Umbilical cord (tissue), 2 donors: ENCODE results near the gene ZNF774. TPM values are rescaled to one million over a fixed set of nuclear protein-coding genes. Genes with fewer than 3 reads are reported as not detected.
"Not testable (repeated sequence)": the region's sequence is repeated elsewhere in the genome, so short reads cannot be mapped to it uniquely, and the experiment has no call there.

Experiments used
- DNase-seq: peaks from one replicate; pipeline ENCODE4 v3.0.0-alpha.2; 2015; ENCODE audit warnings: low spot score
- total RNA-seq: library from RNA; depleted of rRNA; stranded (reverse); fragments of >200 nt; gene quantifications from one replicate; pipeline ENCODE4 v1.2.3, GENCODE V29; 2014; ENCODE audit warnings: low replicate concordance; ENCODE audit not compliant: insufficient read depth

Gene ZNF774
- total RNA-seq, 1 donor from 2014 or later: 8.2 TPM

DNA sequence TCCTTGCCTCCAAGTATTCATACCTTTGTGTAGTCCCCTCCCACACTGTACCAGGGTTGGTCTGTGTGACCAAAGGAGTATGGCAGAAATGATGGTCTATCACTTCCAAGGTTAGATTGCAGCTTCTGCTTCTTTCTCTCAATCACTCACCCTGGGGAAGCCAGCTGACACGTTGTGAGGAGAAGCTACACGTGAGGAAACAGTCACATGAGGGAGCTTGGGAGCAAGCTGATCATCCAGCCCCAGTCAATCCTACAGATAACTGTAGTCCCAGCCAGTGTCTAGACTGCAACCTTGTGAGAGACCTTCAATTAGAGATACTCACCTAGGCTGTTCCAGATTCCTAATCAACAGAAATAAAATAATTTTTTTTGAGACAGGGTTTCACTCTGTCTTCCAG is 6.2 kb upstream of the ZNF774 start:
- no peak for DNase-seq

DNA sequence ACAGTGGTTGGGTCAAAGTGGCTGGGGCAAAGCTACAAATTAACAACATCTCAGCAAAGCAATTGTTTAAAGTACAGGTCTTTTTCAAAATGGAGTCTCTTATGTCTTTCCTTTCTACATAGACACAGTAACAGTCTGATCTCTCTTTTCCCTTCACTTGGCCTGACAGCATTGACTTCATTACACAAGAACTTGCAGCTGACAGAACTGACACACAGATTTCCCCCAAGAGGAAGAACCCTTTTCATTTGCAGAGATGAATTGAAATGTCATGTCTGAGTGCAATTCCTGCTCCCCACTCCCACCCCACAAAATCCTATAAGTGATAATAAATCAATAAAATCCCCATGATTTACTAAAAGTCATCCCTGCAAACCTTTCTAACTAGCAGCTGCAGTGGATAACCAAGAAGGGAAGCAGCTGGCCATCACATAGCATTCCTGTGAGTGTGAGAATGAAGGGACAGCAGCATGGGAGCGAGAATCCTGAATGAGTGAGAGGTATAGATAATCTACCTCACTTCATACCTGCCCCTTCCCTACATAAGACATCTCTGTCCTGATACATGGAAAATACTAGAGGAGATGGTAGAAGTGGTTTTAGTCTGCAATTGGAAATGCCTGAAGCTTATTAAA is 4.5 kb upstream of the ZNF774 start:
- not testable (repeated sequence) for DNase-seq

DNA sequence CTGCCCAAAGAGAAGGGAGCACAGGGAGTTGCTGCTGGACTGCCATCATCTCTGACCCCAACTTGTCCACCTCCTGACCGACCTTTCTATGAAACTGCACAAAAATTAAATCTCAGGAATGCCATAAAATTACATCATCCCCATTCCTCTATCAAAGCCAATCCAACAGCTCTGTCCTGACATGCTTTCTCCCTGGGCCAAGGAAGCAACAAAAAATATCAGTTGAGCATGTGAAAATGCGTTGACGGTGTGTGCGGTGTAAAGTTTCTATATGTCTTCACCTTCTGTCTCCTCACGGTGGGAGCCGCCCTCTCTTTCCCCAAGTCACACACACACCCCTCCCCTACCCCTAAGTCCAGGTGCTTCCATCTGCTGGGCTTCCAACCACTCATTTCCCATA is 3.6 kb upstream of the ZNF774 start:
- DNase-seq: no peak

DNA sequence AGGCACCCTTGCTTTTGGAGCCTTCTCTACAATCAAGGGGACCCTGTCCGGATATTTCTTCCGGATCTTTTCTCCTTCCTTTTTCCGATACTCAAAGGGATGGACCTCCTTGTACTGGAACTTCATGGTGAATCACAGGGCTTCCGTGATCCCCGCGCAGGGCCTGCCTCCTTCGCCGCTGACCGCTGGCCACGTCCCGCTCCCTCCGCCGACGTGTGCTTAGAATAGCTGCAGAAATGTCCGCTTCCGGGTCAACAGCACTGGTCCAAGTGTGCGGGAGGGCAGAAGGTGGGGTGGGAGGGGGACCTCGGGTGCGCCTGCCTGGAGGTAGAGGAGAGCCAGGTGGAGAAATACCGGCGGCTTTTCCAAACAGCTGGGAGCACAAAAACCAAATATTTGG is 3.0 kb upstream of the ZNF774 start:
- no peak for DNase-seq

DNA sequence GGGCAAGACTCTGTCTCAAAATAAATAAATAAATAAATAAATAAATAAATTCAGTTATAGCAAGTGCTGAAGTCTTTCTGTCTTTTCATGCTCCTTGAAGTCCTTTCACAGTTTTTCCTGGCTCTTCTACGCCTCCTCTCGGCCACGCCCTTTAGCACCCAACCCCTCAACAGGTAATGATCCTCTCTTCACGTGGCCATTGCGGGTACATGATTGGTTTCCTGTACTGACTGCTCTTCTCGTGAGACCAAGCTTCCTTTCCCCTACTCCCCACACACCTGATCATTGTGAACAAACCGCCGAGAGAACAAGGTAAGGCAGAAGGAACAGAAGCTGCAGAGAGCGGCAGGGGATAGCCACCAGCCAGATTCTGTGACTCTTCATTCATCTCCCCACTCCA is 2.3 kb upstream of the ZNF774 start:
- DNase-seq: no peak

DNA sequence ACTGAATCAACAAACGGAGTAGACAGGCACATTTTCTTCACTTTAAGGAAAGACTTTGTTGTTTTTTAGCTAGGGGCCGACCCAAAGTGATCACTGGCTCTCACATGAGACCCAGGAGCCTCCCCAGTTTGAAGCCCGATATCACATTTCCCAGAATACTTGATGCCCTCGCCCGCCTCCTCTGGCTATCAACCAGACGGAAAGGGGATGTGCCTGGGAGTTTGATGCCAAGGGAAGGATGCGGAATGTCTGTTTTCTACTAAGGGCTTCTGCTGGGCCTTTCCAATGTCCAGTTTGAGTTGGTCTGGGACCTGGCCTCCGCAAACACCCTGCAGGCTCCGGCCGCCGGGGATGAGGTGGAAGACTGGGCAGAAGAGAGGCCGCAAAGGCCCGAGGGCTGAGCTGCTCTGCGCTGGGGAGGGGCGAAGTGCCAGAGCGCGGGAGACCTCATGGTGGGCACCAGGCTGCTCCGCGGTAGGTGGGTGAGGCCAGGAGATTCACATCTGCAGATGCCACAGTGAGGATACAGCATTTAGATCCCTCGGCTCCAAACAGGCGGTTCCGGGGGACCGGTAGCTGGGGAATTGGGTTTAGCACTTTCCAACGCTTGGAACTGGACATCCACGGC is 491 bp upstream of the ZNF774 start:
- no peak for DNase-seq

DNA sequence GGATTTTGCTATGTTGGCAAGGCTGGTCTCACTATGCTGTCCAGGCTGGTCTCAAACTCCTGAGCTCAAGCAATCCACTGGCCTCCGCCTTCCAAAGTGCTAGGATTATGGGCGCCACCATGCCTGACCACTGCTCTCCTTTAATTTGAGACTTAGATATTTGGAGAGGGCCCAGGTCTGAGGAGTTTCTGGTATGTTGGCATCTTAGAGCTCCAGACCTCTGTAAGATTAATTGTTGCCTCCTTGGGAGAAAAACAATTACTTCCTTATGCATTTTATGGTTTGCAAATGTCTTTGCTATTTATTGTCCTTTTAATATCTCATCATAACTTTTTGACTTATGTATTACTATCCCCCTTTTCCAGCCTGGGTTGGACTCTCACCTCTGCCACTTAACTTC is 2.9 kb downstream of the ZNF774 start:
- DNase-seq: no peak

DNA sequence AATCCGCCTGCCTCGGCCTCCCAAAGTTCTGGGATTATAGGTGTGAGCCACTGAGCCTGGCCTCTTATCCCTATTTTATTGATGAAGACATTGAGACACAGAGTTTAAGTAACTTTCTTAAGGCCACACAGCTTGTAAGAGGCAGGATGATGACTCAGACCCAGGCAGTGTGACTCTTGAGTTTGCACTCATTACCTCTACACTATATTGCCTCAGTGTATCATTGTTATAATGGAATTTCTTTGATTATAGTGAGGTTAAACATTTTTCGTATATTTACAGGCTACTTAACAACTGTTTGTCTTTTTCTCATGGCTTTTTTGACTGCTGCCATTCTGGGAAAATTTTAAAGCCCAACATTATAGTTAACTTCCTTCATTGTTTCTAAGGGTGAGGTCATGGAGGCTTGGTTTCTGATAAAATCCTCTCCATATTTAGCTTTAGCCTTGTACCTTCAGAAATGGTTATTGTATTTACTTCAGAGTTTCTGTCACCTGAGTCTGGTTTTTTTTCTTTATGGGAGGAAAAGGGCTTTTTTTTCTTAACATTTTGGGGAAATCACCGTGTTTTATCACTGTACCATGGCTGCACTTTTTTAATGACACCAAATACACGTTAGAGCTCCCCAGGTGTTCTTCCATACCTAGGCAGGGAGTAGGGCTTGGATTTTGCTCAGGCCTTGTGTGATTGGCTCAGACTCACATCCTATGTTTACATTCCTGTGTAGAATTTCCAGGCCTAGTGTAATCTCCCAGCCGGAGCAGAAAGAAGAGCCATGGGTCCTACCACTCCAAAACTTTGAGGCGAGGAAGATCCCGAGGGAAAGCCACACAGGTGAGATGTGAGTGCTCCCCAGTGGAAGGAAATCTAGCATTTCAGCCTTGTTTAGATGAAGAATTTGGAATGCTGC is 6.3 kb downstream of the ZNF774 start:
- DNase-seq: no peak

DNA sequence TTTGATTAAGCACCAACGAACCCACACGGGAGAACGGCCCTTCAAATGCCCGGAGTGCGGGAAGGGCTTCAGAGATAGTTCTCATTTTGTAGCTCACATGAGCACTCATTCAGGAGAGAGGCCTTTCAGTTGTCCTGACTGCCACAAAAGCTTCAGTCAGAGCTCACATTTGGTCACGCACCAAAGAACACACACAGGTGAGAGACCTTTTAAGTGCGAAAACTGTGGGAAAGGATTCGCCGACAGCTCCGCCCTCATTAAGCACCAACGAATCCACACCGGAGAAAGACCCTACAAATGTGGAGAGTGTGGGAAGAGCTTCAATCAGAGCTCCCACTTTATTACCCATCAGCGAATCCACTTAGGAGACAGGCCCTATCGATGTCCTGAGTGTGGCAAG is 8.7 kb downstream of the ZNF774 start:
- DNase-seq: no peak

DNA sequence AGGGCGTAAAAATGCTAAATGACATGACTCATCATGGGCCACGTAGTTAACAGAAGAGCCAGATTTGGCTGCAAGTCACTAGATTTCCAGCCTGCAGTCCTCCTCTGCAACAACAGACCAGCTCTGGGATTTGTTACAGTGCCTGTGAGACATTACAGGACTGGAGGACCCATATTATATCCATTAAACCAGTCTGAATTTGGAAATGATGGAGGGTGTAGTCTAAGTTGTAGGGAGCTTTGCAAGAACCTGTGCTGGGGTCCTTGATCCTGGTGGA is 10.8 kb downstream of the ZNF774 start:
- DNase-seq: peak; percentile 92

DNA sequence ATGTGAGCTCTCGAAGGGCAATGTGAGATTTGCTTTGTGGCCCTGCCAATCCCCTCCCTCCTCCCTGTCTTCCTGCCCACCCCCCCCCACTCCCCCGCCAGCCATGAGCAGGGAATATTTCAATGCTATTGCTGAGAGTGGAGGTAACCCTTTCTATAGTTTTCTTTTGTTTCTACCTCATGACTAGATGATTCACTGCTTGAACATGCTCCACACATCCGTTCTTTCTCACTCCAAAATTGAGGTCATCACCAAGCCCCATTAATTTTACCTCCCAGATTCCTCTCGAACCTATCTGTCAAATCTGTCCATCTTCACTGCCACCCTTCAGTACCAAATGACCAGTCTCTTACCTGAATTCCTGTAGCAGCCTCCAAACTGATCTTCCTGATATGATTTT is 12.2 kb downstream of the ZNF774 start:
- DNase-seq: no peak

DNA sequence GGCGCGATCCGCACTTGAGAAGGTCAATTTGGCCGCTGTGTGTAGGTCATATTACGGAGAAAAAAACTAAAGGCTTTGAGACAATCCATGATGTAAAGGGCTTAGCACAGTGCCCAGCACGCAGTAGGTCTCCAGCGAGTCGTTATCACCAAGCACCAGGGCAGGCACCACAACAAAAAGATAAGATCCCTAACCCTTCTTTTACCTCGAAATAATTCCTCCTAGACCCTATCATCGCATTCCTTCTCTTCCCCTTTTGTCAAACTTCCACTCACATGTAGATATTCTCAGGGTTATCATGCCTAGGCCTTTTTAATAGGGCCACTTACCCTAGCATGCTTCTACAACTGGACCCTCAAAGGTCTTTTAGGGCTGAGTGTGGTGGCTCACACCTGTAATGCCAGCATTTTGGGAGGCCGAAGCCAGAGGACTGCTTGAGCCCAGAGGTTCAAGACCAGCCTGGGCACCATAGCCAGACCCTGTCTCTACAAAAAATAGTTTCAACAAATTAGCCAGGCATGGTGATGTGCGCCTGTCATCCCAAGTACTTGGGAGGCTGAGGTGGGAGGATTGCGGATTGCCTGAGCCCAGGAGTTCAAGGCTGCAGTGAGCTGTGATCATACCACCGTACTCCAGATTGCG is 13.5 kb downstream of the ZNF774 start:
- no peak for DNase-seq

DNA sequence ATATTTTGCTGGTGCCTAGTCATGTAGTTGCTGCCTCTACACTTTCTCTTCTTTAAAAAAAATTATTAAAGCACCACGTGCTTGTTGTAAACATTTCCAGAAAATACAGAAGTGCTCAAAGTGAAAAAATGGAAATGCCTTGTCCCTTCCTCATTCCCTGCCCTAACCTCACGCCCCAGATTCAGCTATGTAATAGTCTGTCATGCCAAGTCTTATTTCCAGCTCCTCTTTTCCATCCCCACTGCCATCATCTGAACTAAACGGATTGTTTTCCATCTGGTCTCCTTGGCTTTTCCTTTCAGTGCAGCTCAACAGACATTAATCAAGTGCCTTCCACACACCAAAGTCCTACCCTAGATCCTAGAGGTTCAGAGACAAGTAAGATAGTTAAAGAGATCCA is 15.5 kb downstream of the ZNF774 start:
- peak; percentile 88 for DNase-seq

DNA sequence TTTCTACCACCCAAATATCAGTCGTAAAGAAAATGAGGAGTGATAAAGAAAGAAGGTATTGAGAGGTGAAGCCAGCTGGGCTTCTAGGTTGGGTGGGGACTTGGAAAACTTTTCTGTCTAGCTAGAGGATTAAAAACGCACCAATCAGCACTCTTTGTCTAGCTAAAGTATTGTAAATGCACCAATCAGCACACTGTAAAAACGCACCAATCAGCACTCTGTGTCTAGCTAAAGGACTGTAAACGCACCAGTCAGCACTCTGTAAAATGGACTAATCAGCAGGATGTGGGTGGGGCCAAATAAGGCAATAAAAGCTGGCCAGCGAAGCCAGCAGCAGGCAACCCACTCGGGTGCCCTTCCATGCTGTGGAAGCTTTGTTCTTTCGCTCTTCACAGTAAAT is 23.0 kb downstream of the ZNF774 start:
- no peak for DNase-seq

DNA sequence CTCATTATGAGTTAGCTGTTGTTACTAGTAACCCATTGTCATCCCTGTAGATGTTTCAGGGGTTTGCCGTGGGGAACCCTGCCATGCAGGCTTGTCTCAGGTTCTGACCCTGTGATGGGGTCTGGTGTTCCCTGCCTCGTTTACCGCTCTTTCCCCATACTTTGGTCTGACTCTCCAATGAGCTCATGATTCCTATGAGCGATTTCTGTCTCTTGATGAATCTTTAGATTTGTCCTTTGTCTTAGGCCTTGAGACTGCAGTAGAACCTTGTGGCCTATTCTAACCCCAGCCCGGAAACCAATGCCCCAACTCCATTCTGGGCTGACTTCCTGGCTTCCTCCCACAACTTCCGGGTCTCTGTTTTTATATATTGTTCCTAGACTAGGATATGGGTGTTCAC is 24.7 kb downstream of the ZNF774 start:
- DNase-seq: no peak

DNA sequence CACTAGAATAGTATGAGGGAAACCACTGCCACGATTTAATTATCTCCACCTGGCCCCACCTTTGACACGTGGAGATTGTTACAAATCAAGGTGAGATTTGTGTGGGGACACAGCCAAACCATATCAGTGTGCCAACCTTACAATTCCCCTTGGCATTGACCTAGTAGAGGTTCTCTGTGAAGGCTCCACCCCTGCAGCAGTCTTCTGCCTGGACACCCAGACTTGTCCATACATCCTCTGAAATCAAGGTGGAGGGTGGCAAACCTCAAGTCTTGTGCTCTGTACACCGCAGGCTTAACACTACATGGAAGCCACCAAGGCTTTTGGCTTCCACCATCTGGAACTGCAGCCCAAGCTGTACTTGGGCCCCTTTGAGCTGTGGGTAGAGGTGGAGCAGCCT is 27.2 kb downstream of the ZNF774 start:
- DNase-seq: no peak

DNA sequence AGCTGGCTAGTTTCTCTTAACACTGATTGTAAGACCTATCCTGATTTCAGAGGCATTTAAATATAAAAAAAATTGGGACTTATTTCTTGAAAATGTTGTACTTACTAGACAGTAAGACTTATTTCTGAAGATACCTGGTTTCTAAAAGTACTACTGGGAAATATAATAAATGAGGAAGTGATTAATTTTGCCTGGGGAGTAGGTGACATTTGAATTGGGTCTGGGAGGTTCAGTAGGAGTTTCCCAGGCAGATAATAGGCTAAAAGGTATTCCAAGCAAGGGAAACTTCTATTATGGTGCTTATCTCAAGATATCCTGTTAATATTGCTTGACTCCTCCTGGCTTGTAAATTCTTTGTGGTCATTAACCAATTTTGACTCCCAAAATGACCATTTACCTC is 29.4 kb downstream of the ZNF774 start:
- no peak for DNase-seq

DNA sequence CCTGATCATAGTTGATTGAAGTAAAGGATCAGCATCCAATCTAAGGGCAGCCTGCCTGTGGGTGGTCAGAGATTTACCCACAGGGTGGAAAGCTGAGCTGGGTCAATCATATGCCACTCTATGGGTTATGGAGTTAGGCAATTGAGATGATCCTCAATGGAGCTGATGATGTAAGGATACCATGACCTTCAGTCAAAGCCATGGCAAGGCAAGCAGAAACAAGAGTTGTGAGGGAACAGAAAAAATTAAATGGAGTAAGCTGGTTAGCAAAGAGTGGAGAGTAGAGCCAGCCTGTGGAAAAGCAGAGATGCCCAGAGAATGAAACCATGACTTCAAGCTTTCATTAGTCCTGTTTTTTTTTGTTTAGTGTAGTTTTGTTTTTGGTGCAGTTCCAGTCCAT is 30.2 kb downstream of the ZNF774 start:
- DNase-seq: no peak

DNA sequence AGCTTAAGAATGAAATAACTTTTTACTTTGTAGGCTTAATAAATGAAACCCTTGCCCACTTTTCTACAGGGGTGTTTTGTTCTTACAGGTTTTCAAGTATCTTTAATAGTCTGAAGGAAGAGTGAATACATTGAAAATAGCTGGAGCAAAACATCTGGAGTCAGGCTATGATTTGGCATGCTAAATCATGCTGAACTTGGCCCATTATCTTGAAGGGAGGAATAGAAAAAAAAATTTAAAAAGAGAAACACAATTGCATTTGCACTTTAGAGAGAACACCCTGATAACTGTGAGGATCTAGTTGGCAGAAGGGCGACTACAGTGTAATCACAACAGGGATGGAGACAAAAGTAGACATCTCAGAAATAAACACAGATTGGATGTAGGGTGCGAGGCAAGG is 34.1 kb downstream of the ZNF774 start:
- no peak for DNase-seq

DNA sequence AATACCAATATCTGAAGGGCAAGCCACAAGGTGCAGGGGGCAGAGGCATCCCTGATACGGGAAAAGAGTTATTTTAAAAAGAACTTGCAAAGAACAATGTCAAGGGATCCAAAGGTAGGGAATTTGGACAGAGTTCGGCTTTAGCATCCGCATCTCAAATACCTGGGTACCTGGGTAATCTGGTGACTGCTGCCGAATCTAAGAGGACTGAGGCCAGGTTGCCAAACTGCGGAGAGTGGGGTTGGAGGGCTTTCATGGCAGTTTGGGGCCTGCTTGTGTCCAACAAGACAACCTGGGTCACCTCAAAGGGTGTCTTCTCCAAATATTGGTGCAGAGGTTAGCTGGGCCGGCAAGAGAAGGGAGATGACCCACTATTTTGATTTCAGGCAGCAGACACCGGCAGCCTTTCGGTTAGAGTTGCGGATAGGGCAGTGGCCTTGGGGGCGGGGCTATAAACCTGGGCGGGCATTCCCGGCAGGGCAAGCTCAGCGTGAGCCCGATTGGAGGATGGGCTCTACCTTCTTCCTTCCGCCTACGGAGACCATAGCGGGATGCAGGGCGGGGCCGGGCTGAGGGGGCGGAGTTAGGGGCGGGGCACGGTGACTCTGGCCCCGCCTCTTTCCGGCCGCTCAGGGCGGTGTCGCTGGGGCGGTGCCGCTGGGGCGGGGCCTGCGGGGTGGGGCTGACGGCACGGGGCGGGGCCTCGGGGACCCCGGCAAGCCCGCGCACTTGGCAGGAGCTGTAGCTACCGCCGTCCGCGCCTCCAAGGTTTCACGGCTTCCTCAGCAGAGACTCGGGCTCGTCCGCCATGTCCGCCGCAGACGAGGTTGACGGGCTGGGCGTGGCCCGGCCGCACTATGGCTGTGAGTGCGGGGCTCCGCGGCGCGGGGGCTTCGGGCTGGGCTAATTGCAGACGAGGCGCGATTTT is 35.7 kb downstream of the ZNF774 start, which contains the start of gene IQGAP1:
TSS of gene IQGAP1 (plus strand) at position 709 of the 928 bp plus-strand sequence. CDS start at position 809, 100 bp downstream.
- peak; percentile 96 for DNase-seq
